ENCODE results near the gene TTLL12. TPM values are rescaled to one million over a fixed set of nuclear protein-coding genes. Genes with fewer than 3 reads are reported as not detected.

Gene TTLL12
- total and polyA plus RNA-seq, 2 donors (not counting 1 experiment from before 2014, with no cell fraction given): 11.0 to 21.3 TPM

- Histone ChIP-seq H3K27me3 (replicated peaks in 1 of 4; ENCODE audit: control extremely low read depth in 1 of 4, control insufficient read depth in 3 of 4, insufficient read depth in 4 of 4, low read length in 3 of 4) (peaks cover 0 to 11% (median 0%) of the 10 kb centered on the region in 4 experiments), H3K79me2 (ENCODE audit: control insufficient read depth, insufficient read depth, low read length) (no peaks in the 10 kb centered on the region), H3K9ac (ENCODE audit: low read length) (no peak overlapping the region), H3K4me1 (ENCODE audit: control insufficient read depth in 2 of 2, insufficient read depth in 2 of 2, low read length in 2 of 2) (peaks cover 0 to 5% of the 10 kb centered on the region in 2 donors), H3K9me3 (ENCODE audit: control extremely low read depth in 1 of 3, control insufficient read depth in 2 of 3, insufficient read depth in 1 of 3, low read length in 2 of 3) (no peaks in the 10 kb centered on the region), H3K4me2 (replicated peaks; ENCODE audit: low read depth, low read length, poor library complexity, severe bottlenecking) (no peak overlapping the region), H4K20me1 (ENCODE audit: control insufficient read depth, insufficient read depth, low read length, poor library complexity, severe bottlenecking) (no peaks in the 10 kb centered on the region), H3K4me3 (ENCODE audit: control extremely low read depth in 1 of 5, extremely low read depth in 1 of 5, insufficient read depth in 1 of 5, low read depth in 2 of 5, low read length in 4 of 5) (no peak overlapping the region), H3K27ac (ENCODE audit: low read length in 2 of 2) (no peak overlapping the region), H2AFZ (ENCODE audit: insufficient read depth, low read depth, low read length, poor library complexity, severe bottlenecking) (no peak overlapping the region), H3K36me3 (replicated peaks in 1 of 2; ENCODE audit: control extremely low read depth in 1 of 2, control insufficient read depth in 1 of 2, extremely low read depth in 1 of 2, insufficient read depth in 2 of 2, low read length in 1 of 2) (no peaks in the 10 kb centered on the region)
- intact Hi-C loops (cut with micrococcal nuclease): no loop called here
- Mint-ChIP-seq H3K4me3 (no peak overlapping the region), H3K9me3 (ENCODE audit: insufficient read depth) (no peaks in the 10 kb centered on the region), H3K4me1 (peaks cover 3% of the 10 kb centered on the region), H3K27ac (no peak overlapping the region), H3K27me3 (peaks cover 5% of the 10 kb centered on the region)
- WGBS (ENCODE audit: insufficient coverage): 89% methylated on average over 9 of the region's 9 CpGs
- ATAC-seq (ENCODE audit: low read depth): no peak
- CTCF ChIA-PET: no interaction called here
- TF ChIP-seq CTCF (IDR thresholded peaks at IDR 0.05): no peak
- no peak for TF ChIP-seq EZH2 (IDR thresholded peaks at IDR 0.05; ENCODE audit: borderline replicate concordance, insufficient read depth, low read depth, low read length, poor library complexity, severe bottlenecking)
- no peak for DNase-seq
- POLR2A ChIA-PET: no interaction called here
Measured at GRCh38 chr22:43205261-43205691, 18.3 kb upstream of the TTLL12 start.

- no peak overlapping the region for H3K27ac ChIP-seq (ENCODE audit: low read length in 2 of 2)
- no peaks in the 10 kb centered on the region for H3K79me2 ChIP-seq (ENCODE audit: control insufficient read depth, insufficient read depth, low read length)
- TF ChIP-seq CTCF (IDR thresholded peaks at IDR 0.05): no peak
- TF ChIP-seq EZH2 (IDR thresholded peaks at IDR 0.05; ENCODE audit: borderline replicate concordance, insufficient read depth, low read depth, low read length, poor library complexity, severe bottlenecking): no peak
- H3K4me3 ChIP-seq (ENCODE audit: control extremely low read depth in 1 of 5, extremely low read depth in 1 of 5, insufficient read depth in 1 of 5, low read depth in 2 of 5, low read length in 4 of 5): no peak overlapping the region
- CTCF ChIA-PET: no interaction called here
- no peak overlapping the region for H2AFZ ChIP-seq (ENCODE audit: insufficient read depth, low read depth, low read length, poor library complexity, severe bottlenecking)
- peaks cover 0 to 12% (median 1%) of the 10 kb centered on the region in 4 experiments for H3K27me3 ChIP-seq (replicated peaks in 1 of 4; ENCODE audit: control extremely low read depth in 1 of 4, control insufficient read depth in 3 of 4, insufficient read depth in 4 of 4, low read length in 3 of 4)
- intact Hi-C loops (cut with micrococcal nuclease): no loop called here
- ATAC-seq (ENCODE audit: low read depth): no peak
- H3K36me3 ChIP-seq (replicated peaks in 1 of 2; ENCODE audit: control extremely low read depth in 1 of 2, control insufficient read depth in 1 of 2, extremely low read depth in 1 of 2, insufficient read depth in 2 of 2, low read length in 1 of 2): no peaks in the 10 kb centered on the region
- Mint-ChIP-seq H3K27me3 (peaks cover 10% of the 10 kb centered on the region), H3K27ac (no peak overlapping the region), H3K9me3 (ENCODE audit: insufficient read depth) (no peaks in the 10 kb centered on the region), H3K4me1 (peaks cover 3% of the 10 kb centered on the region), H3K4me3 (no peak overlapping the region)
- peaks cover 0 to 5% of the 10 kb centered on the region in 2 donors for H3K4me1 ChIP-seq (ENCODE audit: control insufficient read depth in 2 of 2, insufficient read depth in 2 of 2, low read length in 2 of 2)
- WGBS (ENCODE audit: insufficient coverage): 90% methylated on average over 18 of the region's 20 CpGs
- no peak overlapping the region for H3K9ac ChIP-seq (ENCODE audit: low read length)
- POLR2A ChIA-PET: no interaction called here
- H3K4me2 ChIP-seq (replicated peaks; ENCODE audit: low read depth, low read length, poor library complexity, severe bottlenecking): no peak overlapping the region
- H3K9me3 ChIP-seq (ENCODE audit: control extremely low read depth in 1 of 3, control insufficient read depth in 2 of 3, insufficient read depth in 1 of 3, low read length in 2 of 3): no peaks in the 10 kb centered on the region
- no peak for DNase-seq
- H4K20me1 ChIP-seq (ENCODE audit: control insufficient read depth, insufficient read depth, low read length, poor library complexity, severe bottlenecking): no peaks in the 10 kb centered on the region
Measured at GRCh38 chr22:43203471-43203981, 16.6 kb upstream of the TTLL12 start.

All from B cell (primary cell).